SU-DHL-6 (cell line): ENCODE measurements around the gene HAP1.

Experiments
- EZH2phosphoT487 ChIP-seq: fragments of 200-600 bp; sonication (generic), shearing (Covaris generic); conservative IDR thresholded peaks from 2 replicates; pipeline ENCODE4 v1.6.1; 2018; ENCODE audit warnings: mild to moderate bottlenecking, antibody characterized with exemption, low read length, moderate library complexity, mixed read lengths
- TF ChIP-seq, protein P1 (sequence below): fragments of 200-600 bp; sonication (generic); IDR thresholded peaks from one replicate; pipeline ENCODE4 v1.5.1; 2017; ENCODE audit warnings: antibody characterized with exemption, mild to moderate bottlenecking, low read length, moderate library complexity; ENCODE audit not compliant: insufficient read depth, poor library complexity, severe bottlenecking

DNA sequence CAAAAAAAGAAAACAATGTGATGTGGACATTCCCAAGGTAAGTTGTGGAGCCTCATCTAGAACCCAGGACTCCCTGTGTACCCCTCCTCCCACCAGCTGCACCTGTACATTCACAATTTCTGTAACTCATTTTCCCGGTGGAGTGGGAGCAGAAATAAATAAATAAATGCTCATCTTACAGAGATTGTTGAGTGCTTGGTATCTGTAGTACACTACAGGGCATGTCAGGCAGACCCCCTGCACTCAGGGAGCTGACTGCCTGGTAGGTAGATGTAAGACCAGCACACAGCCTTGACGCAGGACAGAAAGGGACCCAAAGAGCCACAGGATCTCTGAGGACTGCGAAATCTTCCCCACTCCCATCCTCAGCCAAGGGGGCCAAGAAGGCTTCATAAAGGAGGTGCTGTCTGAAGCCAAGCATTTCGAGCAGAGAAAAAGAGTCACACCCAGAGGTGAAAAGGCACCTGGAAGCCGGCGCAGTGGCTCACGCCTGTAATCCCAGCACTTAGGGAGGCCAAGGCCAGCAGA lies 39.2 kb downstream of the HAP1 start:
- TF ChIP-seq, protein P1, sequence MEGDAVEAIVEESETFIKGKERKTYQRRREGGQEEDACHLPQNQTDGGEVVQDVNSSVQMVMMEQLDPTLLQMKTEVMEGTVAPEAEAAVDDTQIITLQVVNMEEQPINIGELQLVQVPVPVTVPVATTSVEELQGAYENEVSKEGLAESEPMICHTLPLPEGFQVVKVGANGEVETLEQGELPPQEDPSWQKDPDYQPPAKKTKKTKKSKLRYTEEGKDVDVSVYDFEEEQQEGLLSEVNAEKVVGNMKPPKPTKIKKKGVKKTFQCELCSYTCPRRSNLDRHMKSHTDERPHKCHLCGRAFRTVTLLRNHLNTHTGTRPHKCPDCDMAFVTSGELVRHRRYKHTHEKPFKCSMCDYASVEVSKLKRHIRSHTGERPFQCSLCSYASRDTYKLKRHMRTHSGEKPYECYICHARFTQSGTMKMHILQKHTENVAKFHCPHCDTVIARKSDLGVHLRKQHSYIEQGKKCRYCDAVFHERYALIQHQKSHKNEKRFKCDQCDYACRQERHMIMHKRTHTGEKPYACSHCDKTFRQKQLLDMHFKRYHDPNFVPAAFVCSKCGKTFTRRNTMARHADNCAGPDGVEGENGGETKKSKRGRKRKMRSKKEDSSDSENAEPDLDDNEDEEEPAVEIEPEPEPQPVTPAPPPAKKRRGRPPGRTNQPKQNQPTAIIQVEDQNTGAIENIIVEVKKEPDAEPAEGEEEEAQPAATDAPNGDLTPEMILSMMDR = no peak
- TF ChIP-seq EZH2phosphoT487 = no peak
